H1 (cell line): ENCODE measurements around the gene ISLR2. TPM values are rescaled to one million over a fixed set of nuclear protein-coding genes. Genes with fewer than 3 reads are reported as not detected.

ENCODE experiments used
- BRCA1 ChIP-seq: IDR thresholded peaks from 2 replicates; pipeline ENCODE4 v1.6.1; 2012; ENCODE audit warnings: low read depth, low read length, improper control_type of control experiment
- EGR1 ChIP-seq: IDR thresholded peaks from 2 replicates; pipeline ENCODE4 v1.6.1; 2011; ENCODE audit warnings: low read depth, low read length, borderline replicate concordance
- NRF1 ChIP-seq: IDR thresholded peaks from 2 replicates; pipeline ENCODE4 v1.6.1; 2011; ENCODE audit warnings: mild to moderate bottlenecking, low read depth, low read length, improper control_type of control experiment
- RAD21 ChIP-seq, 2 experiments: IDR thresholded peaks in 1 of 2; conservative IDR thresholded peaks in 1 of 2; 2 replicates each; pipeline ENCODE4 v1.6.1; 2011; ENCODE audit warnings: low read depth in 2 of 2, low read length in 2 of 2, improper control_type of control experiment in 1 of 2, inconsistent platforms in 1 of 2, mild to moderate bottlenecking in 1 of 2, moderate library complexity in 1 of 2
- RFX5 ChIP-seq: IDR thresholded peaks from 2 replicates; pipeline ENCODE4 v1.6.1; 2011; ENCODE audit warnings: low read depth, low read length, improper control_type of control experiment, borderline replicate concordance
- SIN3A ChIP-seq, 2 experiments: IDR thresholded peaks in 1 of 2; conservative IDR thresholded peaks in 1 of 2; 2 replicates each; pipeline ENCODE4 v1.6.1; 2011 to 2012; ENCODE audit warnings: low read length in 2 of 2, improper control_type of control experiment in 1 of 2, low read depth in 1 of 2, mild to moderate bottlenecking in 1 of 2
- SRF ChIP-seq: IDR thresholded peaks from 2 replicates; pipeline ENCODE4 v1.6.1; 2011; ENCODE audit warnings: mild to moderate bottlenecking, low read depth, low read length, moderate library complexity
- polyA plus RNA-seq, 7 experiments: library from polyadenylated mRNA; depleted of rRNA in 3 of 7; stranded (reverse) in 5 of 7; unstranded in 2 of 7; fragments of >200 nt in 5 of 7; fragments of 200-250 nt in 2 of 7; gene quantifications; 1 replicate in 5 of 7; 2 replicates in 1 of 7; 4 replicates in 1 of 7; pipeline versions ENCODE4 v1.2.1 to v1.2.3, GENCODE V29; 2011 to 2013; ENCODE audit warnings: missing spikeins in 2 of 7, mixed read lengths in 2 of 7
- total RNA-seq: library from RNA; stranded (reverse); fragmentation: NEBNext Ultra II Directional; extraction: Animal tissue kit (Norgen Biotek cat#: 25700); gene quantifications from 2 replicates; pipeline ENCODE4 v1.2.1, GENCODE V29; 2021
- TF ChIP-seq, protein P1 (sequence below): IDR thresholded peaks from 2 replicates; pipeline ENCODE4 v1.6.1; 2012; ENCODE audit warnings: inconsistent platforms

Gene ISLR2
- total and polyA plus RNA-seq, 2 of the 8 experiments (the other 6 are each of a cell fraction or from before 2014, with no cell fraction given): 0.47 to 0.58 TPM

DNA sequence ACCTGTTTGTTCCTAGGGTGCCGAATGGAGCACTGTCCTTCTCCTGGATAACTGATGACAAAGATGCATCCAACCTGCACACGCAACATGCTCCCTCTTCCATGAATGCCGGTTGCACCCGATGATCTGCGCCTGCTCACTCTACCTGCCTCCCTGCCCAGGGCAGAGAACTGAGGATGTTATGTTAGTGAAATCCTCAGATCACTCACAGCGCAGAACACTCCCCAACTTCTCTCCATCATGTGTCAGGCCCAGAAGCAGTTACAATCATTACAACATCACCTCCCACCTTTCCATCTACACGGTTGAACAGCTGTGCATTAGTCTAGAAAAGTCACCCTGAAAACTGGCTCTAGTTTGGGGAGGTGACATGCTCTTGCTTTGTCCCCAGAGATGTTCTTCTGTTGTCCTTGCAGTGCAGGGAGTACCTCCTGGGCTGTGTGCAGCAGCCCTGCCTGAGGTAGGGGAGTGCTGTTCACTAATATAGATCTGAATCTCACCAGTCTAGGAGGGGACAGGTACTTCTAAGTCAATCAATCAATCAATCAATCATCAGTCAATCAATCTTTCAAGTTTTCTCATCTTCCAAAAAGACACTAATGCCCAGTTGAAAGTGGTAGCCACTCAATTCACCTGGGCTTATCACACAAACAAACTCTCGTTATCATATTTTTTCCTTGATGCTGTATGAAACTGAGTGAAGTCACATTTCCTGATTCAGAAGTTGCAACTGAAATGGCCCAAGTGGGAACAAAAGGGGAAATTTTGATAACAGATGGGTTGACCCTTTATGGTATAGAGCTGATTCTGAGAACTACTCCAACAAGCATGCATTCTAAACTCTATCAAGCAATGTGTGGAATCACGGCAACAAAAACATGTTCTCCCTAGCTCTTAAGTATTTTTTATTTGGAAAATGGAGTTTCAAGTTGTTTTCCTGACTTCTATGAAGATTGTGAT lies 27.8 kb downstream of the ISLR2 start (continued):
- TF ChIP-seq SIN3A (conservative IDR thresholded peaks at IDR 0.05 in 1 of 2, IDR thresholded peaks at IDR 0.05 in 1 of 2; ENCODE audit: low read depth in 1 of 2, low read length in 2 of 2): no peak
- TF ChIP-seq RAD21 (IDR thresholded peaks at IDR 0.05 in 1 of 2, conservative IDR thresholded peaks at IDR 0.05 in 1 of 2; ENCODE audit: low read depth in 2 of 2, low read length in 2 of 2): no peak
- TF ChIP-seq SRF: no peak
- TF ChIP-seq RFX5: no peak
- no peak for TF ChIP-seq BRCA1
- no peak for TF ChIP-seq NRF1
- TF ChIP-seq, protein P1, sequence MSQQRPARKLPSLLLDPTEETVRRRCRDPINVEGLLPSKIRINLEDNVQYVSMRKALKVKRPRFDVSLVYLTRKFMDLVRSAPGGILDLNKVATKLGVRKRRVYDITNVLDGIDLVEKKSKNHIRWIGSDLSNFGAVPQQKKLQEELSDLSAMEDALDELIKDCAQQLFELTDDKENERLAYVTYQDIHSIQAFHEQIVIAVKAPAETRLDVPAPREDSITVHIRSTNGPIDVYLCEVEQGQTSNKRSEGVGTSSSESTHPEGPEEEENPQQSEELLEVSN: no peak
- TF ChIP-seq EGR1: no peak
- TF ChIP-seq, all 59 proteins: peak for 0
